Measurements from ENCODE around the gene RBM34. TPM values are rescaled to one million over a fixed set of nuclear protein-coding genes. Genes with fewer than 3 reads are reported as not detected.

The RBM34 gene
- total RNA-seq, 1 donor from 2014 or later: 52.2 TPM

DNA sequence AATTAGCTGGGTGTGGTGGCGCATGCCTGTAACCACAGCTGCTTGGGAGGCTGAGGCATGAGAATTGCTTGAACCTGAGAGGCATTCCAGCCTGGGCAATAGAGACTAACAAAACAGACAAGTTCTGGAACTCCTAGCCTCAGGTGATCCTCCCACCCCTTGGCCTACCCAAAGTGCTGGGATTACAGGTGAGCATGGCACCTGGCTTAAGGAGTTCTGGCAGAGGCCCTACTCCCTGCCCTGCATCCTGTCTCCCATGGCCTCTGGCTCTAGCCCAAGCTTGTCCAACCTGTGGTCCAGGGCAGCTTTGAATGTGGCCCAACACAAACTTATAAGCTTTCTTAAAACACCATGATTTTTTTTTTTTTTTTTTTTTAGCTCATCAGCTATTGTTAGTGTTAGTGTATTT, 52.9 kb downstream of the RBM34 start:
- peaks cover 9% of the 10 kb centered on the region for H3K4me1 Mint-ChIP-seq (ENCODE audit: unreplicated experiment)
- H3K9me3 Mint-ChIP-seq (ENCODE audit: unreplicated experiment): no peaks in the 10 kb centered on the region
- no peak overlapping the region for H3K27ac Mint-ChIP-seq (ENCODE audit: unreplicated experiment)
- H3K4me3 Mint-ChIP-seq (ENCODE audit: unreplicated experiment): no peak overlapping the region
- H3K36me3 Mint-ChIP-seq (ENCODE audit: low read depth, unreplicated experiment): peaks cover 21% of the 10 kb centered on the region
- DNase-seq (ENCODE audit: low spot score): no peak
- TF ChIP-seq, protein P1, sequence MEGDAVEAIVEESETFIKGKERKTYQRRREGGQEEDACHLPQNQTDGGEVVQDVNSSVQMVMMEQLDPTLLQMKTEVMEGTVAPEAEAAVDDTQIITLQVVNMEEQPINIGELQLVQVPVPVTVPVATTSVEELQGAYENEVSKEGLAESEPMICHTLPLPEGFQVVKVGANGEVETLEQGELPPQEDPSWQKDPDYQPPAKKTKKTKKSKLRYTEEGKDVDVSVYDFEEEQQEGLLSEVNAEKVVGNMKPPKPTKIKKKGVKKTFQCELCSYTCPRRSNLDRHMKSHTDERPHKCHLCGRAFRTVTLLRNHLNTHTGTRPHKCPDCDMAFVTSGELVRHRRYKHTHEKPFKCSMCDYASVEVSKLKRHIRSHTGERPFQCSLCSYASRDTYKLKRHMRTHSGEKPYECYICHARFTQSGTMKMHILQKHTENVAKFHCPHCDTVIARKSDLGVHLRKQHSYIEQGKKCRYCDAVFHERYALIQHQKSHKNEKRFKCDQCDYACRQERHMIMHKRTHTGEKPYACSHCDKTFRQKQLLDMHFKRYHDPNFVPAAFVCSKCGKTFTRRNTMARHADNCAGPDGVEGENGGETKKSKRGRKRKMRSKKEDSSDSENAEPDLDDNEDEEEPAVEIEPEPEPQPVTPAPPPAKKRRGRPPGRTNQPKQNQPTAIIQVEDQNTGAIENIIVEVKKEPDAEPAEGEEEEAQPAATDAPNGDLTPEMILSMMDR (IDR thresholded peaks at IDR 0.05; ENCODE audit: unreplicated experiment): no peak
- peaks cover 2% of the 10 kb centered on the region for H3K27me3 Mint-ChIP-seq (ENCODE audit: unreplicated experiment)

DNA sequence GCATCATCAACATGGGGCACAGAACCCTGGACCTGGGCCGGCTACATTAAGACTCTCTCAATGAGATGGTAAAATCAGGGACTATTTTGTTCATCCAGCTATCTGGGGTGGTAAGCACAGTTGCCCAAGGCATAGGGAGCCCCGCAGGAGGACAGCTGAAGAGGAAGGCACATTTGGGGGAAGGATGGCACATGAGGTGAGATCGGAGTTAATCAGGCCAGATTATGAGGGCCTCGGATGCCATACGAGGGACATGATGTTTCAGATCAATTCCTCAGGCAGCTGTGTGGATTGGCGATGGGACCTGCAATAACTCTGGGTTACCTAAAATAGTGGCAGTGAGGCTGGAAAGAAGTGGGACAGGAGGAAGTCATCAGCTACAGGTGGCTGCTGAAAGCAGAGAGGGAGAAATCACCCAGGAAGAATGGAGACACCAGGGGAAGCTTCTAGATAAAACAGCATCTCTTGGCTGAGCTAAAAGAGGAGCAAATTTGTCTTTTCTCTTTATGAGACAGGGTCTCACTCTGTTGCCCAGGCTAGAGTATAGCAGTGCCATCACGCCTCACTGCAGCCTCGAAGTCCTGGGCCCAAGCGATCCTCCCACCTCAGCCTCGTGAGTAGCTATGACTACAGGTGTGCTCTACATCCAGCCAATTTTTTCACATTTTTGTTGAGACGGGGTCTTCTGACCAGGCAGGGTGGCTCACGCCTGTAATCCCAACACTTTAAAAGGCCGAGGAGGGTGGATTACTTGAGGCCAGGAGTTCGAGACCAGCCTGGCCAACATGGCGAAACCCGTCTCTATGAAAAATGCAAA, 53.5 kb downstream of the RBM34 start:
- Mint-ChIP-seq H3K4me3 (ENCODE audit: unreplicated experiment) (no peak overlapping the region), H3K36me3 (ENCODE audit: low read depth, unreplicated experiment) (peaks cover 21% of the 10 kb centered on the region), H3K4me1 (ENCODE audit: unreplicated experiment) (peaks cover 8% of the 10 kb centered on the region), H3K27me3 (ENCODE audit: unreplicated experiment) (peaks cover 2% of the 10 kb centered on the region), H3K9me3 (ENCODE audit: unreplicated experiment) (no peaks in the 10 kb centered on the region), H3K27ac (ENCODE audit: unreplicated experiment) (no peak overlapping the region)
- TF ChIP-seq, protein P1 (IDR thresholded peaks at IDR 0.05; ENCODE audit: unreplicated experiment): no peak
- no peak for DNase-seq (ENCODE audit: low spot score)

DNA sequence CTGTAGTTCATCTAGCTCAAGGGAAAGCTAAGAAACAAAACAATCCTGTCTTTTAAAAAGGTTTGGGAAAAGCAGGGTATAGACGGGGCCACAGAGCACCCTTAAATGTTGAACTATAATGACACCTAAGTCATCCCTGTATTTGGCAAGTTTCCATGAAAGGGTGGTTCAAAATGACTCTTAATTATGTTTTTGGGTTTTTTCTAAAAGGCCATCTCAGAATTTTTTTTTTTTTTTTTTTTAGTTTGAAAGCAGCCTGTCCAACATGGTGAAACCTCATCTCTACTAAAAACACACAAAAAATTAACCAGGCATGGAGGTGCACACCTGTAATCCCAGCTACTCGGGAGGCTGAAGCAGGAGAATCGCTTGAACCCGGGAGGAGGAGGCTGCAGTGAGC, 54.6 kb downstream of the RBM34 start:
- Mint-ChIP-seq H3K27ac (ENCODE audit: unreplicated experiment) (no peak overlapping the region), H3K4me1 (ENCODE audit: unreplicated experiment) (peaks cover 8% of the 10 kb centered on the region)
- DNase-seq (ENCODE audit: low spot score): no peak

DNA sequence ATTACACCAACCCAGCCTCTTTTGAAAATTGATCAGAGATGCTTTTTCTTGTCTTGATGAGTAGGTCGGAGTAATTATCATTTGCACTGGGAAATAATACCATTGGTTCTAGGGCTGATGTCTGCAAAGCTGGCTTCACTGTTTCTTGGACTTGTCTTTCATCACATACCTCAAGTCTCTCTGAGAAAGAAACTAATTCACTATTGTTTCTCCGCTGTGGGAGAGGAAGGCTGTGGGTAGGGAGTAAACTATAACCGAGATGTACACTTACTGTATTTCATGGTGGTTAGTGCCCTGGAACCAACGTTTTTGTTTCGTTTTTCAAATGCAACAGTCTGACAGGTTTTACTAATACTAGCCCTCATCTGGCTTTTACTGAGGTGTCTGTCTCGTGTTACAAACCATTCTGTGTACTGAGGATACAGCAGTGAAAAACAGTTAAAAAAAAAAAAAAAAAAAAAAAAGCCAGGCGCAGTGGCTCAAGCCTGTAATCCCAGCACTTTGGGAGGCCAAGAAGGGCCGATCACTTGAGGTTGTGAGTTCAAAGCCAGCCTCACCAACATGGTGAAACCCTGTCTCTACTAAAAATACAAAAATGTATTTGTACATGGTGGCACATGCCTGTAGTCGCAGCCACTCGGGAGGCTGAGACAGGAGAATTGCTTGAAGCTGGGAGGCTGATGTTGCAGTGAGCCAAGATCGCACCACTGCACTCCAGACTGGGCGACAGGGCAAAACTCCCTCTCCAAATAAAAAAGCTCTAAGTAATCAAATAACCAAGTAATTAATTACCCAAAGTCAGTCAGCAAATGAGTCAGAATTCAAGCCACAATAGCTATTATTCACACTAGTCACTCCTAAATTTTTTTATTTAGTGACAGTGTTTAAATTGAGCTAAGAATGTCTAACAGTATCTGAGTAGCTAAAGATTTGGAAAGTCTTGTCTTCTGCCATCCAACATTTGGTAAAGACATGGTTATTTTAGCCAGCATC, 55.7 kb downstream of the RBM34 start:
- H3K4me3 Mint-ChIP-seq (ENCODE audit: unreplicated experiment): no peak overlapping the region
- H3K9me3 Mint-ChIP-seq (ENCODE audit: unreplicated experiment): no peaks in the 10 kb centered on the region
- H3K27ac Mint-ChIP-seq (ENCODE audit: unreplicated experiment): no peak overlapping the region
- peaks cover 8% of the 10 kb centered on the region for H3K4me1 Mint-ChIP-seq (ENCODE audit: unreplicated experiment)
- peaks cover 11% of the 10 kb centered on the region for H3K36me3 Mint-ChIP-seq (ENCODE audit: low read depth, unreplicated experiment)
- TF ChIP-seq, protein P1 (IDR thresholded peaks at IDR 0.05; ENCODE audit: unreplicated experiment): no peak
- H3K27me3 Mint-ChIP-seq (ENCODE audit: unreplicated experiment): peaks cover 2% of the 10 kb centered on the region
- DNase-seq (ENCODE audit: low spot score): no peak

More for the DNA sequence above, 54.6 kb downstream of the RBM34 start:
- Mint-ChIP-seq H3K9me3 (ENCODE audit: unreplicated experiment) (no peaks in the 10 kb centered on the region), H3K36me3 (ENCODE audit: low read depth, unreplicated experiment) (peaks cover 18% of the 10 kb centered on the region), H3K4me3 (ENCODE audit: unreplicated experiment) (no peak overlapping the region), H3K27me3 (ENCODE audit: unreplicated experiment) (peaks cover 2% of the 10 kb centered on the region)
- TF ChIP-seq, protein P1 (IDR thresholded peaks at IDR 0.05; ENCODE audit: unreplicated experiment): no peak
